H9 (cell line): ENCODE measurements around the gene PHOSPHO1. TPM values are rescaled to one million over a fixed set of nuclear protein-coding genes. Genes with fewer than 3 reads are reported as not detected.
A peak's percentile ranks its signal among the peaks of the same experiment; 100 is the strongest.

ENCODE experiments used
- DNase-seq: peaks from one replicate; pipeline ENCODE4 v3.0.0-alpha.2; 2017
- H2AFZ ChIP-seq: one replicate; pipeline ENCODE4 v1.6.1; 2013; ENCODE audit warnings: mild to moderate bottlenecking, low read length, control low read depth, moderate library complexity
- H2AK5ac ChIP-seq: 2 replicates; pipeline ENCODE4 v1.6.1; 2013; ENCODE audit warnings: low read length, control low read depth, mixed read lengths; ENCODE audit not compliant: insufficient read length
- H2BK120ac ChIP-seq: one replicate; pipeline ENCODE4 v1.6.1; 2013; ENCODE audit warnings: low read depth, mild to moderate bottlenecking, low read length, control low read depth, inconsistent platforms; ENCODE audit not compliant: poor library complexity, severe bottlenecking
- H2BK12ac ChIP-seq: 2 replicates; pipeline ENCODE4 v1.6.1; 2013; ENCODE audit warnings: low read length, control low read depth, mixed read lengths, low read depth; ENCODE audit not compliant: insufficient read length
- H2BK15ac ChIP-seq: 2 replicates; pipeline ENCODE4 v1.6.1; 2013; ENCODE audit warnings: low read depth, low read length, control low read depth
- H2BK20ac ChIP-seq: one replicate; pipeline ENCODE4 v1.6.1; 2013; ENCODE audit warnings: low read depth, mild to moderate bottlenecking, low read length, control low read depth, inconsistent platforms; ENCODE audit not compliant: poor library complexity, severe bottlenecking
- H2BK5ac ChIP-seq: 2 replicates; pipeline ENCODE4 v1.6.1; 2013; ENCODE audit warnings: low read length, control low read depth, mixed read lengths; ENCODE audit not compliant: insufficient read length
- H3K14ac ChIP-seq: 2 replicates; pipeline ENCODE4 v1.6.1; 2013; ENCODE audit warnings: low read length, control low read depth; ENCODE audit not compliant: insufficient read depth
- H3K18ac ChIP-seq: 2 replicates; pipeline ENCODE4 v1.6.1; 2013; ENCODE audit warnings: low read depth, mild to moderate bottlenecking, mixed read lengths, low read length, control low read depth; ENCODE audit not compliant: insufficient read length
- H3K23ac ChIP-seq: 2 replicates; pipeline ENCODE4 v1.6.1; 2013; ENCODE audit warnings: low read length, control low read depth, mixed read lengths, low read depth; ENCODE audit not compliant: insufficient read length
- H3K23me2 ChIP-seq: 2 replicates; pipeline ENCODE4 v1.6.1; 2013; ENCODE audit warnings: low read depth, mild to moderate bottlenecking, mixed read lengths, low read length, control low read depth; ENCODE audit not compliant: insufficient read length, poor library complexity, severe bottlenecking
- H3K27ac ChIP-seq: 2 replicates; pipeline ENCODE4 v1.5.1; 2013; ENCODE audit warnings: low read length, control low read depth, mixed read lengths, low read depth; ENCODE audit not compliant: insufficient read length
- H3K27me3 ChIP-seq: 2 replicates; pipeline ENCODE4 v1.6.1; 2013; ENCODE audit warnings: low read length, control low read depth, inconsistent platforms; ENCODE audit not compliant: insufficient read depth
- H3K4ac ChIP-seq: 2 replicates; pipeline ENCODE4 v1.6.1; 2013; ENCODE audit warnings: low read depth, mild to moderate bottlenecking, control low read depth, inconsistent platforms, low read length, moderate library complexity
- H3K4me1 ChIP-seq: 2 replicates; pipeline ENCODE4 v1.6.1; 2013; ENCODE audit warnings: low read length, control low read depth, inconsistent platforms; ENCODE audit not compliant: insufficient read depth
- H3K4me2 ChIP-seq: 2 replicates; pipeline ENCODE4 v1.6.1; 2013; ENCODE audit warnings: low read length, control low read depth, mixed read lengths; ENCODE audit not compliant: insufficient read length, insufficient read depth
- H3K56ac ChIP-seq: 2 replicates; pipeline ENCODE4 v1.6.1; 2013; ENCODE audit warnings: low read depth, mild to moderate bottlenecking, mixed read lengths, low read length, control low read depth; ENCODE audit not compliant: insufficient read length
- H3K79me1 ChIP-seq: 2 replicates; pipeline ENCODE4 v1.6.1; 2013; ENCODE audit warnings: low read depth, mild to moderate bottlenecking, moderate library complexity, low read length, control low read depth, inconsistent platforms; ENCODE audit not compliant: insufficient read depth, poor library complexity, severe bottlenecking
- H3K79me2 ChIP-seq: 2 replicates; pipeline ENCODE4 v1.6.1; 2013; ENCODE audit warnings: low read length, control low read depth, inconsistent platforms; ENCODE audit not compliant: insufficient read depth
- H3K9ac ChIP-seq: 2 replicates; pipeline ENCODE4 v1.6.1; 2013; ENCODE audit warnings: low read length, control low read depth, mixed read lengths; ENCODE audit not compliant: insufficient read length; ENCODE audit errors: extremely low read depth
- H3K9me3 ChIP-seq: one replicate; pipeline ENCODE4 v1.6.1; 2013; ENCODE audit warnings: low read depth, low read length, inconsistent platforms; ENCODE audit not compliant: control insufficient read depth
- H3T11ph ChIP-seq: one replicate; pipeline ENCODE4 v1.6.1; 2013; ENCODE audit warnings: mild to moderate bottlenecking, low read length, control low read depth, inconsistent platforms
- H4K20me1 ChIP-seq: one replicate; pipeline ENCODE4 v1.6.1; 2013; ENCODE audit not compliant: control insufficient read depth, insufficient read length, insufficient read depth
- H4K5ac ChIP-seq: 2 replicates; pipeline ENCODE4 v1.6.1; 2013; ENCODE audit warnings: low read depth, mild to moderate bottlenecking, mixed read lengths, low read length, control low read depth; ENCODE audit not compliant: insufficient read length
- H4K8ac ChIP-seq: replicated peaks from 2 replicates; pipeline ENCODE4 v1.6.1; 2013; ENCODE audit warnings: low read length, control low read depth, mixed read lengths, low read depth; ENCODE audit not compliant: insufficient read length
- H4K91ac ChIP-seq: 2 replicates; pipeline ENCODE4 v1.6.1; 2013; ENCODE audit warnings: low read depth, mild to moderate bottlenecking, moderate library complexity, mixed read lengths, low read length, control low read depth; ENCODE audit not compliant: insufficient read length
- H3K27ac Mint-ChIP-seq, 3 experiments: 2 replicates in 2 of 3; 3 replicates in 1 of 3; pipeline ENCODE4 v1.8.0; 2020 to 2021; ENCODE audit warnings: mixed read lengths in 3 of 3, mild to moderate bottlenecking in 1 of 3, moderate library complexity in 1 of 3
- H3K27me3 Mint-ChIP-seq: 2 replicates; pipeline ENCODE4 v1.8.0; 2021; ENCODE audit warnings: low read depth, mild to moderate bottlenecking, moderate library complexity, mixed read lengths
- H3K36me3 Mint-ChIP-seq, 3 experiments: 2 replicates in 2 of 3; 3 replicates in 1 of 3; pipeline ENCODE4 v1.8.0; 2020 to 2021; ENCODE audit warnings: low read depth in 3 of 3, mixed read lengths in 3 of 3; ENCODE audit not compliant: insufficient read depth in 1 of 3
- H3K4me1 Mint-ChIP-seq, 2 experiments: 2 replicates each; pipeline ENCODE4 v1.8.0; 2020; ENCODE audit warnings: mixed read lengths in 2 of 2
- H3K4me3 Mint-ChIP-seq, 2 experiments: 2 replicates in 1 of 2; 3 replicates in 1 of 2; pipeline ENCODE4 v1.8.0; 2020 to 2021; ENCODE audit warnings: mild to moderate bottlenecking in 2 of 2, mixed read lengths in 2 of 2, moderate library complexity in 1 of 2
- H3K9me3 Mint-ChIP-seq, 2 experiments: 2 replicates in 1 of 2; 3 replicates in 1 of 2; pipeline ENCODE4 v1.8.0; 2020; ENCODE audit warnings: mild to moderate bottlenecking in 2 of 2, mixed read lengths in 2 of 2, moderate library complexity in 1 of 2
- WGBS: extraction: QIAGEN DNeasy Blood & Tissue Kit; methylation state at CpG from one replicate; pipeline ENCODE4 v1.1.7; 2013; ENCODE audit warnings: missing lambda C conversion rate, low lambda C conversion rate, mixed read lengths; ENCODE audit not compliant: insufficient read length; ENCODE audit errors: extremely low coverage; 5-methylcytosine and 5-hydroxymethylcytosine counted together
- total RNA-seq: library from RNA; stranded (reverse); gene quantifications from 2 replicates; pipeline ENCODE4 v1.2.1, GENCODE V29; 2021
- TF ChIP-seq, protein P1 (sequence below): fragments of 200-600 bp; sonication (generic); conservative IDR thresholded peaks from 3 replicates; pipeline ENCODE4 v1.8.0; 2021; ENCODE audit warnings: antibody characterized with exemption, mild to moderate bottlenecking

The PHOSPHO1 gene
- total RNA-seq, 1 experiment from 2014 or later, result 0.63 TPM

DNA sequence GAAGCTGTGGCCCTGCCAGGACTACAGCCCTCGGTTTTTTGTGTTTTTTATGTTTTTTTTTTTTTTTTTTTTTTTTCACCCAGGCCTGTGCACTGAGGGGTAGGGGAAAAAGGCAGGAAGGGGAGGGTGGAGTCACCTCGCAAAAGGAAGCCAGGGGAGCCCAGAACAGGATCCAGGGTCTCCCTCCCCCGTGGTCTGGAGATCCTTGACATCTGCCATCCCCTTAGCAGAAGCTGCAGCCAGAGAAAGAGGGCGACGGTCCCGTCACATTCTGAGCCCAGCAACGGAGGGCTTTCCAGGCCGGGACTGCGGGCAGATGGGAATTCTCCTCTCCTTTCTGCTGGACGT lies 29.1 kb upstream of the PHOSPHO1 start:
- Histone ChIP-seq H3K4me1 (no peaks in the 10 kb centered on the region), H2BK120ac (no peak overlapping the region), H3K79me1 (no peaks in the 10 kb centered on the region), H2BK12ac (no peak overlapping the region), H3K23ac (no peak overlapping the region), H3K9me3 (no peaks in the 10 kb centered on the region), H3K27ac (no peak overlapping the region), H2AK5ac (no peak overlapping the region), H3K14ac (no peak overlapping the region), H3K23me2 (no peaks in the 10 kb centered on the region), H2AFZ (no peak overlapping the region), H4K8ac (no peak overlapping the region), H2BK15ac (no peak overlapping the region), H3K4me2 (peak overlapping the region; percentile 41), H3K4ac (no peak overlapping the region), H4K91ac (no peak overlapping the region), H3K9ac (no peak overlapping the region), H3K18ac (no peak overlapping the region), H2BK5ac (no peak overlapping the region), H3K56ac (no peak overlapping the region), H3K79me2 (no peaks in the 10 kb centered on the region), H3K27me3 (no peaks in the 10 kb centered on the region; the same call in 1 of the 2 replicates), H3T11ph (no peak overlapping the region), H4K20me1 (no peaks in the 10 kb centered on the region), H4K5ac (no peak overlapping the region), H2BK20ac (no peak overlapping the region)
- WGBS, result no CpG with 5 or more reads among the region's 10 CpGs
- Mint-ChIP-seq H3K4me1 (peaks cover 7 to 8% of the 10 kb centered on the region in 2 experiments), H3K9me3 (no peaks in the 10 kb centered on the region), H3K27me3 (peaks cover 30% of the 10 kb centered on the region), H3K4me3 (peak overlapping the region; percentile 74 to 86), H3K36me3 (no peaks in the 10 kb centered on the region), H3K27ac (no peak overlapping the region)
- no peak for DNase-seq
- TF ChIP-seq, protein P1, sequence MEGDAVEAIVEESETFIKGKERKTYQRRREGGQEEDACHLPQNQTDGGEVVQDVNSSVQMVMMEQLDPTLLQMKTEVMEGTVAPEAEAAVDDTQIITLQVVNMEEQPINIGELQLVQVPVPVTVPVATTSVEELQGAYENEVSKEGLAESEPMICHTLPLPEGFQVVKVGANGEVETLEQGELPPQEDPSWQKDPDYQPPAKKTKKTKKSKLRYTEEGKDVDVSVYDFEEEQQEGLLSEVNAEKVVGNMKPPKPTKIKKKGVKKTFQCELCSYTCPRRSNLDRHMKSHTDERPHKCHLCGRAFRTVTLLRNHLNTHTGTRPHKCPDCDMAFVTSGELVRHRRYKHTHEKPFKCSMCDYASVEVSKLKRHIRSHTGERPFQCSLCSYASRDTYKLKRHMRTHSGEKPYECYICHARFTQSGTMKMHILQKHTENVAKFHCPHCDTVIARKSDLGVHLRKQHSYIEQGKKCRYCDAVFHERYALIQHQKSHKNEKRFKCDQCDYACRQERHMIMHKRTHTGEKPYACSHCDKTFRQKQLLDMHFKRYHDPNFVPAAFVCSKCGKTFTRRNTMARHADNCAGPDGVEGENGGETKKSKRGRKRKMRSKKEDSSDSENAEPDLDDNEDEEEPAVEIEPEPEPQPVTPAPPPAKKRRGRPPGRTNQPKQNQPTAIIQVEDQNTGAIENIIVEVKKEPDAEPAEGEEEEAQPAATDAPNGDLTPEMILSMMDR, result no peak
